PC-9 (cell line): ENCODE results near the gene MYO5B. TPM values are rescaled to one million over a fixed set of nuclear protein-coding genes. Genes with fewer than 3 reads are reported as not detected.
A peak's percentile ranks its signal among the peaks of the same experiment; 100 is the strongest.

Experiments
- BruUV-seq: library from RNA; stranded (reverse); fragments of 400-500 nt; replicated peaks from 2 replicates; lab custom pipeline; 2021; lab: Mats Ljungman, UMichigan
- CTCF ChIA-PET: fragments of 300-600 bp; sonication (Branson Sonifier 250); formaldehyde crosslinking; loops from one replicate; lab custom pipeline; 2022; ENCODE audit warnings: antibody characterized with exemption; lab: Charles Lee
- POLR2A ChIA-PET: fragments of 300-600 bp; sonication (Branson Sonifier 250); formaldehyde crosslinking; loops from one replicate; lab custom pipeline; 2022; ENCODE audit warnings: antibody characterized with exemption; ENCODE audit not compliant: unreplicated experiment; lab: Charles Lee
- DNase-seq, 2 experiments: peaks; one replicate each; pipeline versions ENCODE4 v3.0.0 to v3.0.0-alpha.2; 2015 to 2022; ENCODE audit warnings: mixed read lengths in 1 of 2
- H2AFZ ChIP-seq: fragments of 200-600 bp; sonication (generic); 2 replicates; pipeline ENCODE4 v1.8.1; 2017; ENCODE audit warnings: antibody characterized with exemption
- H3F3A ChIP-seq: fragments of 200-600 bp; sonication (generic); 2 replicates; pipeline ENCODE4 v1.8.1; 2017; ENCODE audit warnings: antibody characterized with exemption, mild to moderate bottlenecking, low read depth; ENCODE audit not compliant: insufficient read depth
- H3K27ac ChIP-seq: fragments of 200-600 bp; sonication (generic); 2 replicates; pipeline ENCODE4 v1.6.1; 2016; ENCODE audit warnings: mixed run types
- H3K27me3 ChIP-seq: fragments of 200-600 bp; sonication (generic); 2 replicates; pipeline ENCODE4 v1.6.1; 2016; ENCODE audit warnings: low read depth, mixed run types; ENCODE audit not compliant: insufficient read depth
- H3K36me3 ChIP-seq: fragments of 200-600 bp; sonication (generic); 2 replicates; pipeline ENCODE4 v1.6.1; 2016; ENCODE audit warnings: low read depth, mixed run types
- H3K4me1 ChIP-seq: fragments of 200-600 bp; sonication (generic); replicated peaks from 2 replicates; pipeline ENCODE4 v1.6.1; 2016; ENCODE audit warnings: mixed run types; ENCODE audit not compliant: insufficient read depth
- H3K4me2 ChIP-seq: fragments of 200-600 bp; sonication (generic); 2 replicates; pipeline ENCODE4 v1.6.1; 2017; ENCODE audit warnings: mixed run types
- H3K4me3 ChIP-seq: fragments of 200-600 bp; sonication (generic); 2 replicates; pipeline ENCODE4 v1.6.1; 2016; ENCODE audit warnings: mixed run types
- H3K79me2 ChIP-seq: fragments of 200-600 bp; sonication (generic); 2 replicates; pipeline ENCODE4 v1.6.1; 2017; ENCODE audit warnings: low read depth, mixed run types
- H3K9me2 ChIP-seq: fragments of 200-600 bp; sonication (generic); 2 replicates; pipeline ENCODE4 v1.8.1; 2017; ENCODE audit warnings: mild to moderate bottlenecking; ENCODE audit not compliant: insufficient read depth
- H3K9me3 ChIP-seq: fragments of 200-600 bp; sonication (generic); 2 replicates; pipeline ENCODE4 v1.8.1; 2016; ENCODE audit warnings: low read depth; ENCODE audit not compliant: insufficient read depth
- H4K20me1 ChIP-seq: fragments of 200-600 bp; sonication (generic); 2 replicates; pipeline ENCODE4 v1.8.1; 2017; ENCODE audit not compliant: insufficient read depth
- CTCF ChIP-seq: fragments of 200-600 bp; sonication (generic); conservative IDR thresholded peaks from 2 replicates; pipeline ENCODE4 v1.6.1; 2017; ENCODE audit warnings: mixed run types, antibody characterized with exemption, mild to moderate bottlenecking, moderate library complexity
- EZH2 ChIP-seq: fragments of 200-600 bp; sonication (generic); IDR thresholded peaks from 2 replicates; pipeline ENCODE4 v1.8.0; 2017; ENCODE audit warnings: antibody characterized with exemption, low read depth
- intact Hi-C: fragments of 100-400 bp; cut with micrococcal nuclease; formaldehyde crosslinking; loops from one replicate; pipeline ENCODE4 v1.10.0; 2022; ENCODE audit not compliant: unreplicated experiment
- total RNA-seq: library from RNA; stranded (reverse); gene quantifications from 2 replicates; pipeline ENCODE4 v1.2.3, GENCODE V29; 2021

Gene MYO5B
- total RNA-seq, 1 experiment from 2014 or later, result 25.4 TPM

- H4K20me1 ChIP-seq, result no peaks in the 10 kb centered on the region
- DNase-seq, result no peak
- H3K27ac ChIP-seq, result peak overlapping the region; percentile 71
- peak overlapping the region; percentile 62 for H3K4me2 ChIP-seq
- H3K4me3 ChIP-seq, result no peak overlapping the region
- no TSS peak for BruUV-seq
- H3K27me3 ChIP-seq, result no peaks in the 10 kb centered on the region
- no peaks in the 10 kb centered on the region for H3K9me2 ChIP-seq
- peaks cover 48% of the 10 kb centered on the region for H3K4me1 ChIP-seq
- TF ChIP-seq CTCF, result no peak
- no peak for TF ChIP-seq EZH2
- H3K79me2 ChIP-seq, result peaks cover 33% of the 10 kb centered on the region
- peaks cover 32% of the 10 kb centered on the region for H3F3A ChIP-seq
- no peak overlapping the region for H2AFZ ChIP-seq
- no peaks in the 10 kb centered on the region for H3K36me3 ChIP-seq
- CTCF ChIA-PET, result no interaction called here
- H3K9me3 ChIP-seq, result no peaks in the 10 kb centered on the region
- POLR2A ChIA-PET, result no interaction called here
- intact Hi-C loops, result no loop called here
Measured at GRCh38 chr18:50151926-50152325, 43.0 kb downstream of the MYO5B start.

GRCh38 chr18:50144540-50144939 is 50.4 kb downstream of the MYO5B start:
- Histone ChIP-seq H4K20me1 (no peaks in the 10 kb centered on the region), H3K4me3 (no peak overlapping the region), H3K9me2 (no peaks in the 10 kb centered on the region), H3K4me1 (peaks cover 38% of the 10 kb centered on the region), H3K9me3 (no peaks in the 10 kb centered on the region), H3K27ac (peak overlapping the region; percentile 45), H3K79me2 (peaks cover 39% of the 10 kb centered on the region), H3K36me3 (no peaks in the 10 kb centered on the region), H3F3A (peaks cover 15% of the 10 kb centered on the region; the same call in 1 of the 2 replicates), H3K4me2 (peak overlapping the region; percentile 47), H2AFZ (no peak overlapping the region), H3K27me3 (no peaks in the 10 kb centered on the region)
- TF ChIP-seq EZH2, result no peak
- no peak for TF ChIP-seq CTCF
- CTCF ChIA-PET, result no interaction called here
- intact Hi-C loops, result no loop called here
- POLR2A ChIA-PET, result no interaction called here
- BruUV-seq, result no TSS peak
- no peak for DNase-seq

- no peaks in the 10 kb centered on the region for H3K9me2 ChIP-seq
- H3K79me2 ChIP-seq, result peaks cover 45% of the 10 kb centered on the region
- no peak overlapping the region for H2AFZ ChIP-seq
- no peak overlapping the region for H3K4me3 ChIP-seq
- no TSS peak for BruUV-seq
- intact Hi-C loops, result no loop called here
- CTCF ChIA-PET, result no interaction called here
- DNase-seq, result peak in 1 of 2 experiments; percentile 92
- POLR2A ChIA-PET, result no interaction called here
- H3K9me3 ChIP-seq, result no peaks in the 10 kb centered on the region
- peaks cover 43% of the 10 kb centered on the region for H3K4me1 ChIP-seq
- H3K27ac ChIP-seq, result peak overlapping the region; percentile 45
- H3K27me3 ChIP-seq, result no peaks in the 10 kb centered on the region
- TF ChIP-seq EZH2, result no peak
- TF ChIP-seq CTCF, result no peak
- H3K36me3 ChIP-seq, result no peaks in the 10 kb centered on the region
- H3K4me2 ChIP-seq, result peak overlapping the region; percentile 47
- no peaks in the 10 kb centered on the region for H4K20me1 ChIP-seq
- H3F3A ChIP-seq, result peaks cover 15% of the 10 kb centered on the region; the same call in 1 of the 2 replicates
Measured at GRCh38 chr18:50143886-50144285, 51.1 kb downstream of the MYO5B start.
